Uterus (tissue), 2 donors: ENCODE results near the gene SCARF2.
"Not testable (repeated sequence)": the region's sequence is repeated elsewhere in the genome, so short reads cannot be mapped to it uniquely, and the experiment has no call there.

ENCODE experiments used
- POLR2A ChIP-seq, 2 donors: fragments of 450-650 bp; IDR thresholded peaks; one replicate each; pipeline ENCODE4 v1.6.1; 2016; ENCODE audit warnings: antibody characterized with exemption in 2 of 2, mild to moderate bottlenecking in 1 of 2, moderate library complexity in 1 of 2
- TF ChIP-seq, protein P1 (sequence below), 4 experiments: fragments of 200-600 bp in 2 of 4; fragments of 450-650 bp in 2 of 4; sonication (generic) in 2 of 4; IDR thresholded peaks; one replicate each; pipeline ENCODE4 v1.5.1; 2016 to 2019; ENCODE audit warnings: antibody characterized with exemption in 4 of 4, mild to moderate bottlenecking in 2 of 4, moderate library complexity in 1 of 4

DNA sequence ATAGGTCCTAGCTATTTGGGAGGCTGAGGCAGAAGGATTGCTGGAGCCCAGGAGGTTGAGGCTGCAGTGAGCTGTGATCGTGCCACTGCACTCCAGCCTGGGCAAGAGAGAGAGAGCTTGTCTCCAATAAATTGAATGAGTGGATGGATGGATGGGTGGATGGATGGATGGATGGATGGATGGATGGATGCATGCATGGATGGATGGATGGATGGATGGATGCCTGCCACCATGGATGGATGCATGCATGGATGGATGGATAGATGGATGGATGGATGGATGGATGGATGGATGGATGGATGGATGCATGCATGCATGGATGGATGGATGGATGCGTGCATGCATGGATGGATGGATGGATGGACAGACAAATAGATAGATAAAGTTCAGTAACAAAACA, 32.9 kb upstream of the SCARF2 start:
- TF ChIP-seq, protein P1, sequence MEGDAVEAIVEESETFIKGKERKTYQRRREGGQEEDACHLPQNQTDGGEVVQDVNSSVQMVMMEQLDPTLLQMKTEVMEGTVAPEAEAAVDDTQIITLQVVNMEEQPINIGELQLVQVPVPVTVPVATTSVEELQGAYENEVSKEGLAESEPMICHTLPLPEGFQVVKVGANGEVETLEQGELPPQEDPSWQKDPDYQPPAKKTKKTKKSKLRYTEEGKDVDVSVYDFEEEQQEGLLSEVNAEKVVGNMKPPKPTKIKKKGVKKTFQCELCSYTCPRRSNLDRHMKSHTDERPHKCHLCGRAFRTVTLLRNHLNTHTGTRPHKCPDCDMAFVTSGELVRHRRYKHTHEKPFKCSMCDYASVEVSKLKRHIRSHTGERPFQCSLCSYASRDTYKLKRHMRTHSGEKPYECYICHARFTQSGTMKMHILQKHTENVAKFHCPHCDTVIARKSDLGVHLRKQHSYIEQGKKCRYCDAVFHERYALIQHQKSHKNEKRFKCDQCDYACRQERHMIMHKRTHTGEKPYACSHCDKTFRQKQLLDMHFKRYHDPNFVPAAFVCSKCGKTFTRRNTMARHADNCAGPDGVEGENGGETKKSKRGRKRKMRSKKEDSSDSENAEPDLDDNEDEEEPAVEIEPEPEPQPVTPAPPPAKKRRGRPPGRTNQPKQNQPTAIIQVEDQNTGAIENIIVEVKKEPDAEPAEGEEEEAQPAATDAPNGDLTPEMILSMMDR (IDR thresholded peaks at IDR 0.05), result not testable (repeated sequence)
- TF ChIP-seq POLR2A (IDR thresholded peaks at IDR 0.05), result not testable (repeated sequence)
